HL-60 (cell line): ENCODE data around the gene CIAO3.

Source experiments
- DNase-seq, 2 experiments: peaks; one replicate each; pipeline ENCODE4 v3.0.0-alpha.2; 2010 to 2020; ENCODE audit warnings: low read depth in 1 of 2, low spot score in 1 of 2
- H3K27ac ChIP-seq: fragments of 250-450 bp; sonication (Bioruptor Pico); replicated peaks from 2 replicates; pipeline ENCODE4 v1.5.1; 2020; ENCODE audit warnings: mild to moderate bottlenecking, moderate library complexity
- H3K27me3 ChIP-seq: fragments of 250-450 bp; sonication (Bioruptor Pico); 2 replicates; pipeline ENCODE4 v1.5.1; 2021; ENCODE audit warnings: mild to moderate bottlenecking, moderate library complexity; ENCODE audit not compliant: insufficient read depth, poor library complexity, severe bottlenecking
- H3K4me3 ChIP-seq: replicated peaks from 2 replicates; pipeline ENCODE4 v1.5.1; 2011; ENCODE audit warnings: mild to moderate bottlenecking, control low read depth, low read length; ENCODE audit not compliant: insufficient read depth
- GABPA ChIP-seq: IDR thresholded peaks from 2 replicates; pipeline ENCODE4 v1.6.1; 2012; ENCODE audit warnings: low read depth
- POLR2AphosphoS5 ChIP-seq: IDR thresholded peaks from 2 replicates; pipeline ENCODE4 v1.6.1; 2012; ENCODE audit warnings: low read depth
- SPI1 ChIP-seq: IDR thresholded peaks from 2 replicates; pipeline ENCODE4 v1.6.1; 2012; ENCODE audit warnings: low read depth, mild to moderate bottlenecking, borderline replicate concordance
- TF ChIP-seq, protein P1 (sequence below): IDR thresholded peaks from 2 replicates; pipeline ENCODE4 v1.6.1; 2012; ENCODE audit warnings: low read depth; ENCODE audit not compliant: insufficient replicate concordance
- TF ChIP-seq, protein P2 (sequence below): IDR thresholded peaks from one replicate; pipeline ENCODE4 v1.5.1; 2011; ENCODE audit warnings: low read length, control low read depth, inconsistent platforms; ENCODE audit not compliant: insufficient read depth

CIAO3 gene

DNA sequence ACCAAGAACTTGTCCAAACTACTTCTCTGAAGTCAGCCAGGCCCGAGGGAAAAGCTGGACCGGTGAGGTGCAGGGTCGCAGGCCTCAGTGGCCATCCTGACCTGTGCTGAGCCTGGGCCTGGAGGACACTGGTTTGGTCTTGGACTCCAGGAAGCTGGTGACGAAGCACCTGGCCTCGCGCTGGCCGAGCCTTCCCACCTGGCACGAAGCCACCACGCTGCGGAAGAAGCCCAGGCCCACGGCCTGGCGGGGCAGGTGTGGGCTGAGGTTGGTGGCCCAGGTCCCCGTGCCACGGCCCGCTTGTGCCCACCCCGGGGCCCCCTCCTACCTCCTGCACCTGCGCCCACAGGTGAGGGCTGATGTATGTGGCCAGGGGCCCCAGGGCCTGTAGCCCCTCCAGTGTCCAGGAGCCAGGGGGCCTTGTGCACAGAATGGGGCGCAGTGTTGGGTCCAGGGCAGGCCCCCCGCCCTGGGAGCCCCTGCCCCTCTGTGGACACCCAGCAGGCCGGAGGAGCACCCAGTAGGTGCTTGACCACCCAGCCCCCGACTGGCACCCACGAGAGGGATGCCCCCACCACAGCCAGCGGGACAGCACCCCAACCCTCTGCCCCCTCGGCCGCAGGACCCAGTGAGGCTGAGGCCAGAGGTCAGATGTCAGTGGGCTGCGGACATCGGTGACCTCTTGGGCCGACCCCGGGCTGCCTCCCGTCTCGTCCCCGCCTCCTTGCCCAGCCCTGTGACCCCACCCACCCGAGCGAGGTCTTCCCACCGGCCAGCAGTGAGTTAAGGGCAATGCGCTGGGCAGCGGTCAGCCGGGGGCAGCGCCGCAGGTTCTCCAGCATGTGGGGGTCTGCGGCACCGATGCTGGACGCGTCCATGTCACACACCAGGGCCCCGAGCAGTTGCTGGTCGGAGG is 33.5 kb upstream of the CIAO3 start:
- peaks cover 3% of the 10 kb centered on the region for H3K27me3 ChIP-seq
- H3K27ac ChIP-seq: no peak overlapping the region
- no peak overlapping the region for H3K4me3 ChIP-seq
- no peak for DNase-seq
- no peak for TF ChIP-seq POLR2AphosphoS5
- TF ChIP-seq, protein P1, sequence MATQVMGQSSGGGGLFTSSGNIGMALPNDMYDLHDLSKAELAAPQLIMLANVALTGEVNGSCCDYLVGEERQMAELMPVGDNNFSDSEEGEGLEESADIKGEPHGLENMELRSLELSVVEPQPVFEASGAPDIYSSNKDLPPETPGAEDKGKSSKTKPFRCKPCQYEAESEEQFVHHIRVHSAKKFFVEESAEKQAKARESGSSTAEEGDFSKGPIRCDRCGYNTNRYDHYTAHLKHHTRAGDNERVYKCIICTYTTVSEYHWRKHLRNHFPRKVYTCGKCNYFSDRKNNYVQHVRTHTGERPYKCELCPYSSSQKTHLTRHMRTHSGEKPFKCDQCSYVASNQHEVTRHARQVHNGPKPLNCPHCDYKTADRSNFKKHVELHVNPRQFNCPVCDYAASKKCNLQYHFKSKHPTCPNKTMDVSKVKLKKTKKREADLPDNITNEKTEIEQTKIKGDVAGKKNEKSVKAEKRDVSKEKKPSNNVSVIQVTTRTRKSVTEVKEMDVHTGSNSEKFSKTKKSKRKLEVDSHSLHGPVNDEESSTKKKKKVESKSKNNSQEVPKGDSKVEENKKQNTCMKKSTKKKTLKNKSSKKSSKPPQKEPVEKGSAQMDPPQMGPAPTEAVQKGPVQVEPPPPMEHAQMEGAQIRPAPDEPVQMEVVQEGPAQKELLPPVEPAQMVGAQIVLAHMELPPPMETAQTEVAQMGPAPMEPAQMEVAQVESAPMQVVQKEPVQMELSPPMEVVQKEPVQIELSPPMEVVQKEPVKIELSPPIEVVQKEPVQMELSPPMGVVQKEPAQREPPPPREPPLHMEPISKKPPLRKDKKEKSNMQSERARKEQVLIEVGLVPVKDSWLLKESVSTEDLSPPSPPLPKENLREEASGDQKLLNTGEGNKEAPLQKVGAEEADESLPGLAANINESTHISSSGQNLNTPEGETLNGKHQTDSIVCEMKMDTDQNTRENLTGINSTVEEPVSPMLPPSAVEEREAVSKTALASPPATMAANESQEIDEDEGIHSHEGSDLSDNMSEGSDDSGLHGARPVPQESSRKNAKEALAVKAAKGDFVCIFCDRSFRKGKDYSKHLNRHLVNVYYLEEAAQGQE: no peak
- TF ChIP-seq, protein P2, sequence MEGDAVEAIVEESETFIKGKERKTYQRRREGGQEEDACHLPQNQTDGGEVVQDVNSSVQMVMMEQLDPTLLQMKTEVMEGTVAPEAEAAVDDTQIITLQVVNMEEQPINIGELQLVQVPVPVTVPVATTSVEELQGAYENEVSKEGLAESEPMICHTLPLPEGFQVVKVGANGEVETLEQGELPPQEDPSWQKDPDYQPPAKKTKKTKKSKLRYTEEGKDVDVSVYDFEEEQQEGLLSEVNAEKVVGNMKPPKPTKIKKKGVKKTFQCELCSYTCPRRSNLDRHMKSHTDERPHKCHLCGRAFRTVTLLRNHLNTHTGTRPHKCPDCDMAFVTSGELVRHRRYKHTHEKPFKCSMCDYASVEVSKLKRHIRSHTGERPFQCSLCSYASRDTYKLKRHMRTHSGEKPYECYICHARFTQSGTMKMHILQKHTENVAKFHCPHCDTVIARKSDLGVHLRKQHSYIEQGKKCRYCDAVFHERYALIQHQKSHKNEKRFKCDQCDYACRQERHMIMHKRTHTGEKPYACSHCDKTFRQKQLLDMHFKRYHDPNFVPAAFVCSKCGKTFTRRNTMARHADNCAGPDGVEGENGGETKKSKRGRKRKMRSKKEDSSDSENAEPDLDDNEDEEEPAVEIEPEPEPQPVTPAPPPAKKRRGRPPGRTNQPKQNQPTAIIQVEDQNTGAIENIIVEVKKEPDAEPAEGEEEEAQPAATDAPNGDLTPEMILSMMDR: no peak
- no peak for TF ChIP-seq SPI1
- no peak for TF ChIP-seq GABPA

DNA sequence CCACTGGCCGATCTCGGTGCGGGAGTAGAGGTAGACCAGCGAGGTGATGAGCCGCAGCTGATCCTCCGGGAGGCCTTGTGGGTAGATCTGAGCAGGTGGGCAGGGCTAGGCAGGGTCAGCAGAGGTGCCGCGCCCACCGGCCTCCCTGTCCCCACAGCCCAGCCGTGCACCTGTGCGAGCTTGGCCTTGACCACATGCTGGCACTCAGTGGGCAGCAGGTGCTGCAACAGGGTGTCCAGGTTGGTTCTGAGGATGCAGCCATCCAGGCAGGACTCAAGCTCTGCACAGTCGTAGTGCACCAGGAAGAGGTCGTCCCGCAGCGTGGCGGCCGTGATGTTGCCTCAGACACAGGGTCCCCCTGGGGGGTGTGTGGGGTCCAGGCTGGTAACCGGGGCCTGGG is 32.2 kb upstream of the CIAO3 start:
- H3K4me3 ChIP-seq: no peak overlapping the region
- no peak for TF ChIP-seq SPI1
- TF ChIP-seq, protein P2: no peak
- TF ChIP-seq, protein P1: no peak
- TF ChIP-seq GABPA: no peak
- TF ChIP-seq POLR2AphosphoS5: no peak
- DNase-seq: no peak
- no peaks in the 10 kb centered on the region for H3K27me3 ChIP-seq
- no peak overlapping the region for H3K27ac ChIP-seq

DNA sequence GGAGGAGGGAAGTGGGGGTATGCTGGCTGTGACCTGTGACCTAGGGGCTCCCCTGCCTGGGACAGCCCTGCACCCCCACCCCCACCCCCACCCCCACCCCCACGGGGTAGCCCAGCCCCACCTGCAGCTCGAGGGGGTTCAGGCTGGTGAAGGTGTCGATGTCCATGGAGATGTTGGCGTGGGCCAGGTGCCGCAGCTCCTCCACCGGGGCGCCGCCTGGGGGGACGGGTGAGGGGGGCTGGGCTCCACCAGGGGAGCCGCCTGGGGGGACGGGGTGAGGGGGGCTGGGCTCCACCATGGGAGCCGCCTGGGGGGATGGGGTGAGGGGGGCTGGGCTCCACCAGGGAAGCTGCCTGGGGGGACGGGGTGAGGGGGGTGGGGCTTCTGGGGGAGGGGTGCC is 29.6 kb upstream of the CIAO3 start:
- Histone ChIP-seq H3K4me3 (no peak overlapping the region), H3K27me3 (no peaks in the 10 kb centered on the region), H3K27ac (no peak overlapping the region)
- TF ChIP-seq SPI1 (no peak), POLR2AphosphoS5 (no peak), GABPA (no peak)
- TF ChIP-seq, protein P2: no peak
- TF ChIP-seq, protein P1: no peak
- DNase-seq: no peak
